GM06990 (cell line): Measurements from ENCODE around the gene RERE.

ENCODE experiments used
- DNase-seq: peaks from one replicate; pipeline ENCODE4 v3.0.0-alpha.2; 2011; ENCODE audit not compliant: insufficient read length; ENCODE audit errors: extremely low read depth
- H3K27me3 ChIP-seq: replicated peaks from 2 replicates; pipeline ENCODE4 v1.6.0; 2011; ENCODE audit warnings: low read length; ENCODE audit not compliant: control insufficient read depth, insufficient read depth
- H3K36me3 ChIP-seq: 2 replicates; pipeline ENCODE4 v1.5.1; 2011; ENCODE audit warnings: low read length; ENCODE audit not compliant: control insufficient read depth, insufficient read depth
- H3K4me3 ChIP-seq: replicated peaks from 2 replicates; pipeline ENCODE4 v1.5.1; 2011; ENCODE audit warnings: low read depth, mild to moderate bottlenecking, control low read depth, low read length
- TF ChIP-seq, protein P1 (sequence below): IDR thresholded peaks from 2 replicates; pipeline ENCODE4 v1.5.1; 2011; ENCODE audit warnings: low read length, control low read depth, mild to moderate bottlenecking, inconsistent platforms; ENCODE audit not compliant: insufficient read depth, poor library complexity, severe bottlenecking

RERE gene

GRCh38 chr1:8477166-8477982 is 340.1 kb downstream of the RERE start:
- DNase-seq, result peak; percentile 70
- TF ChIP-seq, protein P1, sequence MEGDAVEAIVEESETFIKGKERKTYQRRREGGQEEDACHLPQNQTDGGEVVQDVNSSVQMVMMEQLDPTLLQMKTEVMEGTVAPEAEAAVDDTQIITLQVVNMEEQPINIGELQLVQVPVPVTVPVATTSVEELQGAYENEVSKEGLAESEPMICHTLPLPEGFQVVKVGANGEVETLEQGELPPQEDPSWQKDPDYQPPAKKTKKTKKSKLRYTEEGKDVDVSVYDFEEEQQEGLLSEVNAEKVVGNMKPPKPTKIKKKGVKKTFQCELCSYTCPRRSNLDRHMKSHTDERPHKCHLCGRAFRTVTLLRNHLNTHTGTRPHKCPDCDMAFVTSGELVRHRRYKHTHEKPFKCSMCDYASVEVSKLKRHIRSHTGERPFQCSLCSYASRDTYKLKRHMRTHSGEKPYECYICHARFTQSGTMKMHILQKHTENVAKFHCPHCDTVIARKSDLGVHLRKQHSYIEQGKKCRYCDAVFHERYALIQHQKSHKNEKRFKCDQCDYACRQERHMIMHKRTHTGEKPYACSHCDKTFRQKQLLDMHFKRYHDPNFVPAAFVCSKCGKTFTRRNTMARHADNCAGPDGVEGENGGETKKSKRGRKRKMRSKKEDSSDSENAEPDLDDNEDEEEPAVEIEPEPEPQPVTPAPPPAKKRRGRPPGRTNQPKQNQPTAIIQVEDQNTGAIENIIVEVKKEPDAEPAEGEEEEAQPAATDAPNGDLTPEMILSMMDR, result no peak
- Histone ChIP-seq H3K36me3 (no peaks in the 10 kb centered on the region), H3K27me3 (no peaks in the 10 kb centered on the region), H3K4me3 (no peak overlapping the region)

- Histone ChIP-seq H3K36me3 (no peaks in the 10 kb centered on the region), H3K27me3 (no peaks in the 10 kb centered on the region), H3K4me3 (no peak overlapping the region)
- no peak for DNase-seq
- TF ChIP-seq, protein P1, result no peak
These were observed 341.4 kb downstream of the RERE start for GRCh38 chr1:8476006-8476405.

- Histone ChIP-seq H3K36me3 (no peaks in the 10 kb centered on the region), H3K27me3 (no peaks in the 10 kb centered on the region), H3K4me3 (no peak overlapping the region)
- TF ChIP-seq, protein P1, result no peak
- no peak for DNase-seq
These were observed 343.1 kb downstream of the RERE start for GRCh38 chr1:8474369-8474768.

- H3K4me3 ChIP-seq, result no peak overlapping the region
- no peaks in the 10 kb centered on the region for H3K36me3 ChIP-seq
- no peak for DNase-seq
- TF ChIP-seq, protein P1, result no peak
- H3K27me3 ChIP-seq, result no peaks in the 10 kb centered on the region
These were observed 343.5 kb downstream of the RERE start for GRCh38 chr1:8473891-8474300.

DNA sequence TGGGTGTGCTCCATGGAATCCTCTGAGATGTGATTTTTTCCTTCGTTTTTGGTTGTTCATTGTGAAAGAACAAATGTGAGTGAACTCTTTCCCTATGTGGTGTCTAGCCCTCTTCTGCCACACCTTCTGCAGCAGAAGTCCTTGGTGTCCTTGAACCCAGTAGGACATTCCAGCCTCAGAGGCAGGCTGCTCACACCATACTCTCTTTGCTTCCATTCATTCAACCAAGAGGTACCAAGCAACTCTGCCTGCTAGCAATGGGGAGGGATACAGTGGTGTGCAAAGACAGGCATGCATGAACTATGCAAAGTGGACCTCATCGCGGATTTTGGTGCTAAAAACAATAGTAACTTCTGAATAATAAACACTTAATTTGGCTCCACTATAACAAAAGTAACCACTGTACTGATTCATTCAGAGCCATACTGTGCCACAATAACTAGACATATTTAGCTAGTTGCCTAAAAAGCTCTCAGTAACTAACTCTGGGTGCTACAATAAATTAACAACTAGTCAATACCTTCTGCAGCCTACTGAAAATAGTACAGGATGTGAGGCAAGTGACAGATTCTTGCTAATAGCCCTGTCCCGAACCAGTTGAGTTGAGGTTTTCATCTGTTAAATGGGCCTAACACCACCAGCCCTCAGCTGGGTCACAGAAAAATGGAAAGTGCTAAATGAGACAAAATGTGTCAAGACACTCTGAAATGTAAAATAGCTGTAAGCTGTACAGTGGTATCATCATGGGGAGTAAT is 344.1 kb downstream of the RERE start:
- Histone ChIP-seq H3K27me3 (no peaks in the 10 kb centered on the region), H3K4me3 (peak overlapping the region; percentile 4; the same call in 1 of the 2 replicates), H3K36me3 (no peaks in the 10 kb centered on the region)
- peak; percentile 46 for DNase-seq
- TF ChIP-seq, protein P1, result no peak
